Posterior vena cava (tissue), 2 donors: ENCODE results near the gene ADNP. TPM values are rescaled to one million over a fixed set of nuclear protein-coding genes. Genes with fewer than 3 reads are reported as not detected.

Source experiments
- DNase-seq: peaks from one replicate; pipeline ENCODE4 v3.0.0-alpha.2; 2020; ENCODE audit warnings: low spot score
- intact Hi-C, 2 donors: fragments of 100-400 bp; cut with DNase I; formaldehyde crosslinking; loops; one replicate each; pipeline versions ENCODE4 v1.14.1 to v1.14.2; 2022 to 2023
- total RNA-seq, 2 donors: library from RNA; stranded (reverse); fragmentation: NEBNext Ultra II Directional; extraction: Animal tissue kit (Norgen Biotek cat#: 25700); gene quantifications; one replicate each; pipeline ENCODE4 v1.2.1, GENCODE V29; 2021
- donor health status: DM: yes; HTN: yes; CAD: no.
- donor health status: DM: yes; HTN: yes; CAD: no.

The ADNP gene
- total RNA-seq, 2 donors from 2014 or later = 42.2 to 48.1 TPM

DNA sequence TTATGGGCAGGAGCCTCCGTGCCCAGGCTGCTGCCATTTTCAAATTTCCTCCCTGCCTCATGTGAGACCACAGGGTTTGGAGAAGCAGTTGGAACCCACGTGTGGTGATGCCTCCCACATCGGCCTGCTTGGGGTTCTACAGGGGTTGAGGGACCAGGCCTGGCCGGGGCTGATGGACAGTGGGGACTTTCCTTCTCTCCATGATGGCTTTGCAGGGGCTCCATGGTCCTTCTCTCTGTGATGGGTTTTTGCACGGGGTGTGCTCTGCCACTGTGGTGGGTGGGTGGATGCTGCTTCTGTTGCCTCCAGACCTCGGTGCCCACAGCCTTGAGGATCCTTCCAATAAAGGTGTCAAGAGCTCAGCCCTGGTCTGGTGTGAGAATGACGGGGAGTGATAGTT is 54.4 kb downstream of the ADNP start:
- DNase-seq = peak; percentile 60
- intact Hi-C loops = no loop called here

DNA sequence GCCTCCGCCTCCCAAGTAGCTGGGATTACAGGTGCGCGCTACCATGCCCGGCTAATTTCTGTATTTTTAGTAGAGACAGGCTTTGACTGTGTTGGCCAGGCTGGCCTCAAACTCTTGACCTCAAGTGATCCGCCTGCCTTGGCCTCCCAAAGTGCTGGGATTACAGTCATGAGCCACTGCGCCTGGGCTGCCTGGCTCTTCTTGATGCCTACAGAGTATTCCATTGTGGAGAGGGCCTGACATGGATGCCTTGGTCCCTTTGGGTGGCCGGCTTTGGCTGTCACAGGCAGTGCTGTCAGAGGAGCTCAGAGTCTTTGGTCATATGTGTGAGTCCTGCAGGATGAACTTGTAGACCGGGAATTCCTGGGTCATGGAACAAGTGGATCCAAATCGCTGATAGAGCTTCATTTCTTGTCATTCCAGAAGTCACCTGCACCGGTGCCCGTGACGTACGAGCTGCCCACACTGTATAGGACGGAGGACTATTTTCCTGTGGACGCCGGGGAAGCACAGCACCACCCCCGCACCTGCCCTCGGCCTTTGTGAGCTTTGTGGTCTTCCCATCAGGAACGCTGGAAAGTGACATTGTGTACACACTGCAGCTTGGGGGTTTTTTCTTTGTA is 55.1 kb downstream of the ADNP start:
- intact Hi-C loops = no loop called here
- peak; percentile 64 for DNase-seq

DNA sequence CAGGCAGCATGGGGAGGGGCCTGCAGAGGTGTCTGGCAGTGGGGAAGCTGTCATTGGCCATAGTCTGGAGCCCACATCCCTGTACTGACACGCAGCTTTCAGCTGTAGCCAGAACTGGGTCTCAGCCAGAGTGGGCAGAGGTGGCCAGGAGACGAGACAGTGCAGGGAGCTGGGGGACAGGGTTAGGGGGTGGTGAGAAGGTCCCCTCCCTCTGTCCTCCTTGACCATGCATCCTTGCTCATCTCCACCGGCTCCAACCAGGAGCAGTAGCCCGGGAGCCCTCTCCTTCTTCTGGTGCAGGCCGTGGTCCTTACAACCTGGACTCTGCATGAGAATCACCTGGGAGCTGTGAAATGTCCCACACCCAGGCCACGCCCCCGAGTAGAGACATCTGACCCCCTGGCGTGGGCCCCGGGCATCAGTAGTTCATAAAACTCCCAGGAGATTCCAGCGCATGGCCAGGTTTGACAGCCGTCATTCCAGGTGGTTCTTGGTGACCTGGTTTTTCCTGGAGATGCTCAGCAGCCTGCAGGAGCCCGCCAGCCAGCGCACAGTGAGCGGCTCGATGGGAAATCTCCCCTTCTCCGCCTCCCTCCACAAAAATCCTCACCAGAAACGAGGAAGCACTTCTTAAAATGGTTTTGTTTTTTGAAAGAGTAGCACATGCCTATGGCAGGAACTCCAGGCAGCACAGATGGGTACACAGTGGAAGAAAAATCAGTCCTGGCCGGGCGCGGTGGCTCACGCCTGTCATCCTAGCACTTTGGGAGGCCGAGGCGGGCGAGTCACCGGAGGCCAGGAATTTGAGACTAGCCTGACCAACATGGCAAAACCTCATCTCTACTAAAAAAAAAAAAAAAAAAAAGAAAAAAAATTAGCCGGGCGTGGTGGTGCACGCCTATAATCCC is 56.2 kb downstream of the ADNP start:
- intact Hi-C loops = no loop called here
- peak; percentile 45 for DNase-seq

DNA sequence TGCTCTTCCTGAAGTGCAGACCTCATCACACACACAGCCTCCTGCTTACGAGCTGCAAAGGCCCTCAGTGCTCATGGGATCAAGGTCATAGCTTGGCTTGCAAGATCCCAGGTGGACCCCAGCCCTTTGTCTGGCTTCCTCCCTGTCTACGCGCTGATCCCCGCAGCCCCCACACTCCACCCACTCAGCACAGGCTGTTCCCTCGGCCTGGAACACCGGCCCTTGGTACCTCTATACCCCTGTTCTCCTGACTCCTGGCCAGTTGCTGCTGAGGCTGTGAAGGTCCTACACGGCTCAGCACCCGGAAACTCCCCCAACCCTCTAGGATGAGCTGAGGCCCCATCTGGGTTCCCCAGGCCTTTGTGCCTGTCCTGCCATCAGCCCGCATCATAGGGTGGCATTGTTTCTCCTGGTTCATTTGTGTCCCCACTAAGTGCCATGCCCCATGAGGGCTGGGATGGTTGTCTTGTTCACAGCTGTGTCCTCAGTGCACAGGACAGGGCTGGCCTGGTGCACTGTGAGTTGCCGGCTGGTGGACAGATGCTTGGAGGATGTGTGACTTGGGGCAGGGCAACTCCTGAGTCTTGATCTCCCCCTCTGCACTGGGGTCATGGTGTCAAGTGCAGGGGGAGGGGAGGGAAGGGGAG is 57.0 kb downstream of the ADNP start:
- intact Hi-C loops = no loop called here
- DNase-seq = peak; percentile 68

DNA sequence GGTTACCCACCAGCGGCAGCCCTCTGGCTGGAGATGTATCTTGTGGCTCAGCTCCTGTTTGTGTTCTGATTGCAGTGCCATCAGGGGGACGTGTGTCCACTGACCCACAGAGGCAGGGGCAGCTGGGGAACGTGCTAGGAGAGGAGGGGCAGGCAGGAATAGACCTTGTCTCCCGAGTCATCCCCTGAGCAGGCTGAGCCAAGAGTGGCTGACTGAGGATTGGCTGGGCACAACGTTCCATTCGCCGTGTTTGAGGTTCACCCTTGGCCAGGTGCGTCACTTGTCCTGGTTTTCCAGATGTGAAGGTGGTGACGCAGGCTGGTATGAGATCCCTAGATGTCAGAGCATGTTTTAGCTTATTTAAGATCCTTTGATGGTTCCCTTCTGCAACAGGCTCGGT is 57.7 kb downstream of the ADNP start:
- peak; percentile 50 for DNase-seq
- intact Hi-C loops = no loop called here

DNA sequence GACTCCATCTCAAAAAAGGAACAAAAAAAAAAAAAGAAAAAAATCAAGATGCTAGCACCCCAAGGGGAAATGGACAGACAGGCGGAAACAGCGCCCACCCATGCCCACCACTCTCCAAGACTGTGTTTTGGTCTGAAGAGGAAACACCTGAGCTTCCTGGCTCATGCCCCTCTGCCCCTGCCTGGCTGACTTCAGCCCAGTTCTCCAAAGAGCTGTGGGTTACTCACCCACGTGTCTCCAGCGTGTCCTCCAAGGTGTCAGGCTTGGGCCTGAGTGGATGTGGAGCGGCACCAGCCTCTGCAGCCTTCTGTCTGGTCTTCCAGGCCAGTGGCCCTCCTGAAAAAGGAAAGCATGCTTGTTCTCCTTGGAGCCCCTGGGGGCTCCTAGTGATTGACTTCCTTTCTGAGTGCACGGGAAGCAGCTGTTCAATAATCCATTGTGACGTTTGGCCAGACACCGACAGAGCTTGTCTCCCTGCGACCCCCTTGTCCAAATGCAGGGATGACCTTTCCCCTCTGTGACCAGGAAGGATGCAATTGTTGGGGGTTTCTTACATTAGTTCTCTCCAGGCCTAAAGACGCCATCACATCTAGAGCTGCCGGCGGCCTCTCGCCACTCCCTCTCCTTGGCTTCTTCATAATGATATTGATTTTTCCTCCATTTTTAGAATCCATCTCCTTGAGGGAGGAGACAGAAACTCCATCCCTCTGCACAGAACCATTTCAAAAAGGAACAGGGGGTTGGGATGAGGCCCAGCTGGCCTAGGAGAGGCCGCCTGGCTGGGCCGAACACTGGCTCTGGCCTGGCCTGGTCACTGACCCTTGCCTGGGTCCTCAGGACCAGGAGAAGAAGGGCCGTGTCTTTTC is 58.4 kb downstream of the ADNP start:
- intact Hi-C loops = no loop called here

DNA sequence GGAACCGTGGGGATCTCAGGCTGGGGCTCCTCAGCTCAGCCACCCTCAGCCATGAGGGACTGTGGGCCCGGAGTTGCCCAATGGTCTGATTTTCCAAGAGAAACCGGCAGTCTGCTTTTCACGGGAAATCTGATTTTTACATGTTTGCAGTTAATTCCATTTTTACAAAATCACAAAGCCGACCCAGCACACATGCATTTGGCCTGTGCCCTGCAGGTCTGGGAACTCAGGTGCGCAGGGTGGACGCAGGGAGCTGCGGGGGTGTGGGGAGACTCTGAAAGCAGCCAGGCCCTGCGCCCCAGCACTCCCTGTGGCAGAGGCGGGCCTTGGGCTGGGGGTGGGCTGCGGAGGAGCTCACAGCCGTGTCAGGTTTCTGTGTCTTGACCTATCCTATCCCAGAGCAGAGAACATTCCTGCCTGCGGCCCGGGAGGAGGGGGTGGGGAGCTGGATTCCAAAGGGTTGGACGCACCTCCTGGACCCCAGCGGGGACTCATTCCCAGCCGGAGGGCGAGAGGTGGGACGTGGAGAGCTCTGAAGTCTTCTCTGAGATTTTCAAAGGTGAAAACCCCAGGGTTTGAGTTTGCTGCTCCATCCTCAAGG is 60.6 kb downstream of the ADNP start:
- DNase-seq = no peak
- intact Hi-C loops = no loop called here

More for the DNA sequence above, 58.4 kb downstream of the ADNP start:
- DNase-seq = peak; percentile 57

DNA sequence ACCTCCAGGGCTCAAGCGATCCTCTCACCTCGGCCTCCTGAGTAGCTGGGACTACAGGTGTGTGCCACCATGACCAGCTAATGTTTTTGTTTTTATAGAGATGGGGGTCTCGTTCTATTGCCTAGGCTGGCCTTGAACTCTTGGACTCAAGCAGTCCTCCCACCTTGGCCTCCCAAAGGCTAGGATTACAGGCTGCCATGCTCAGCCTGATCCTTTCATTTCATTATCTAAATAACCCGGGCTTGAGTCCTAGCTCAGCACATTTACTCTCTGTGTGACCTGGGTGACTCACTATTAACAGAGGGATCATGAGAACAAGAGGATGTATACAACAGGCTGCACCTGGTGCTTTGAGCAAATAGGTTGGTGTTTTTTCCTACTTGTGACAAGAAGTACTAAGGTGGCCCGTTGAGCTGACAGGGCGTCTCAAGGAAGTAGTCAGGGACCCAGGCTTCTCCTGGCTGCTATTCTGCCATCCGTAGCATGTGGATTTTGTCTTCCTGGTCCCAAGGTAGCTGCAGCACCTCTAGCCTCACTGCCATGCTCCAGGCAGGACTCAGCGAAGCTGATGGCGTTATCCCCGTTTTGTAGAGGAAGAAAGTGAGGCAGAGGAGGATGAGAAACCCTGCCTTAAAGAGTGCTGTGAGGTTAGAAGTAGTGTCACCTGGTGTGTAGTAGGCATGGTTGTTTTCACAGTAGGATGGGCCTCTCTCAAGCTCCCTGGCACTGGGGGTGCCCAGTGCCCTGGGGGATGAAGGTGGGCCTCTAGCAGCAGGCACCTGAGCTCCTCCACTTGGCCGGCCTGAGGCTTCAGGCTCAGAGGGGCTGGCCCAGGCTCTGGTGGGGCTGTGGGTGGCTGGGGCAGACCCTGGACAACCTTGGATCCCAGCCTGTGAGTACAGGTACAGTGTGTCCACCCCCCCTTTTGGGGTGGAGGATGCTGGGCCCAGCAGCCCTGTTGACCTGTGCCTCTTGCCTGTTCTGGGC is 62.4 kb downstream of the ADNP start:
- no peak for DNase-seq
- intact Hi-C loops = no loop called here

DNA sequence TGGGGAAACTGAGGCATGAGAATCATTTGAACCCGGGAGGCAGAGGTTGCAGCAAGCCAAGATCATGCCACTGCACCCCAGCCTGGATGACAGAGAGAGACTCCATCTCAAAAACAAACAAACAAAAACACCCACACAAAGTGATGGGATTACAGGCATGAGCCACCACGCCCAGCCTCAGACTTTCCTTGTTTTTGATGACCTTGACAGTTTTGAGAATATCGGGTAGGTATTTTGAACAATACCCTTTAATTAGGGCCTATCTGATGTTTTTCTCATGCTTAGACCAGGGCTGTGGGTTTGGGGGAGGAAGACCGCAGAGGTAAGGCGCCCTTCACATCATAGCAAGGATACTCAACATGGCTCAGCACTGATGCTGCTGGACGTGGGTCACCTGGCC is 63.4 kb downstream of the ADNP start:
- DNase-seq = no peak
- intact Hi-C loops = no loop called here

DNA sequence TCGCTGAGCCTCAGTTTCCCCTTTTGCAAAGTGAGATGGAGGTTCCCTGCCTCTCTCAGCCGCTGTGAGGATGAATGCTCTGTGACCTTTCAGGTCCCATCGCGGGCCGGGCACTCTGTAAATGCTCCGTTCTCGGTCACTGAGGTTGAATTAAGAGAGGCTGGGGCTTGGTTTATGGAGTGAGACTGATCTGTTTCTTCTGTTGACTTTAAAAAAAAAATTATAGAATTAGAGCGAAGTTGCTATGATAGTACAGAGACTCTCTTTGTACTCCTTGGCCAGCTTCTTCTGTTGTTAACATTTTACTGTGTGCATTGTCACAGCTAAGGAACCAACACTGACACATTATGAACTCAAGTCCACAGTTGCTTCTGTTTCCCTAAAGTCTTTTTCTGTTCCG is 64.4 kb downstream of the ADNP start:
- intact Hi-C loops = no loop called here
- DNase-seq = no peak

DNA sequence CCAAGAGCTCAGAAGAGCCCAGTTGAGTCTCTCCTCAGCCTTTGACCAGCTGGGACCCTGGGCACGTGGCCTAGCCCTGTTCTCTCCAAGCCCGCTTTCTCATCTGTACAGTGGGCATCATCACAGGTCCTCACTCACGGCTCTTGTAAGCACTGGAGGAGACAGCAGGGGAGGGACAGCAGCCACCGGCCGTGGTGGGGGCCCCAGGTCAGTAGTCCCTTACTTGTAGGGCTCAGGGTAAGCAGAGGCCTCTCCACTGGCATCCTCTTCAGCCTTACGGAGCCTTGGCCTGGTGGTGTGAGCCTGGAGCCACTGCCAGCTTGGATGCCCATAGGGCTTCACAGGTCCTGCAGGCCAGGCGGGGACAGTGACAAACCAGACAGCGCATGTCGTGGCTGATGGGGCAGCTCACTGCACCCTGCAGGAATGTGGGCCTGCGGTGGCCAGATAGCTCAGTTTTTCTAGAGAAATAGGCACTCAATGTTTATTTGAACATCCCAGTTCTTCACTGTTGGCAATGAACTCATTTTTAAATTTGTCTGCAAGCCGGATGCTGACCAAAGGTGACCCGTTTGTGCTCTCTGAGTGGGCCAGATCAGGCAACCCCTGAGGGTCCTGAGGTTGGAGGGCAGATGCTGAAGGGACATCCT is 65.1 kb downstream of the ADNP start:
- intact Hi-C loops = no loop called here
- DNase-seq = no peak

DNA sequence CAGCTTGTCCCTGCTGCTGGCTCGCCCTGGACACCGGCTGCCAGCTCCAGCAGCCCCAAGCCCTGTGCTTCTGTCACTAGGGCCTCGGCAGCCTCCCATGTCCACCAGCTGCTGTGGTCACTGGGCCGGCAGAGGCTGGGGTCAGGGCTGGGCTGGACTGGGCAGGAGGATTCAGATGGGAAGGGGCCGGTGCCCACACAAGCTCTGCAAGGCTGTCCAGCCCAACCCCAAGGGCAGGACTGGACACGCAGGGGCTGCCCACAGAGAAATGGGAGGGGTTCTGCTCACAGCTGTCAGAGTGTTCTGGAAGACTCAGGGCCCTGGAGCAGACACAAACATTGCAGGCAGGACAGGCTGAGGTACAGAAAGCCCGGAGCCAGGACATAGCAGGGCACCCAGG is 65.6 kb downstream of the ADNP start:
- no peak for DNase-seq
- intact Hi-C loops = no loop called here

DNA sequence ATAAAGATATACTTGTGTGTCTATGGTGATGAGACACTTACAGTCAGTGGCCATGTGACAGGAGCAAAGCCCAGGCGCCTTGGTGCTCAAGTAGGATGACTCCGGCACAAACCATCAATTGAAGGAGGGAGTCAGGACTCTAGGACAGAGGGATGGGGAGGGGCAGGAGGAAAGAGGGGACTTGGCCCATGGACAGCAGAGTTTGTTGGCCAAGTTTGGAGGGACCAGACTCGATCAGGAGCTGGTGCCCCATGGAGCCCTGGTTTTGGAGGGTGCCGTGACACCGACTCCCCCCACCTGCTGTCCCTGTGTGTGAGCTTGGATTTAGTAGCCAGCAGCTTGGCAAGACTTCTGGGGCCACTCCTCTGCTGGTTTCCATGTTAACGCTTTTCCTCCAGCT is 66.1 kb downstream of the ADNP start:
- intact Hi-C loops = no loop called here
- DNase-seq = no peak

DNA sequence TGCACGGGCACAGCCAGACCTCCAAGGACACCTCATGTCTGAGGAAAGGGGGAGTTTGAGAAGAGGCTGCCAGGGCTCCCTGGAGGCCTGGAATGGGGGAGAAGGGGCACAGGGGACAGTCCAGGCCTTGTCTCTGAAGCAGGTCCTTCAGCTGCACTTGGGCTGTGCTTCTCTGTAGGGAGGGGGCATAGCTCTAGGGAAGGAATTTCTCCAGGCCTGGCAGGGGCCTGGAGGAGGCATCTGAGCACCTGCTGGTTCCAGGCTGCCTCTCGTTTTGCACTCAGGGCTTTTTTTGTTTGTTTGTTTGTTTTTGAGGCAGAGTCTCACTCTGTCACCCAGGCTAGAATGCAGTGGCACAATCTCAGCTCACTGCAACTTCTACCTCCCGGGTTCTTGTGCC is 68.7 kb downstream of the ADNP start:
- DNase-seq = no peak
- intact Hi-C loops = no loop called here

DNA sequence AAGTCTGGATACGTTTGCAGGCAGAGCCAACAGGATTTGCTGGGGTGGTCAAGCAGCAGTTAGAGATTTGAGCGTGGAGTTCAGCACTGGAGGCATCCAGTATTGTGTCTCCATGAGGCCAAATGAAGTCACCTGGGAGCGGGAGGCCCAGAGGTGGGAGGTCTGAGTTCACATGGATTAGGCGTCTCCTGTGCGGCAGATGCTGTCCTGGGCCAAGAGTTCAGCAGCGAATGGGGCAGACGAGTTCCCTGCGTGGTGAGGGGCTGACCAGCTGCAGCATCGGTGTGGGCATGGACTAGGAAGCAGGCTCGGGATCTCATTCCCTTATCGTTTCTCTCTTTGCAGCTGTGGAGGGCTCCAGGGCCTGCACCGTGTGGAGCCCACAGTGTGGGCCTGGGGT is 70.2 kb downstream of the ADNP start:
- intact Hi-C loops = no loop called here
- DNase-seq = no peak

DNA sequence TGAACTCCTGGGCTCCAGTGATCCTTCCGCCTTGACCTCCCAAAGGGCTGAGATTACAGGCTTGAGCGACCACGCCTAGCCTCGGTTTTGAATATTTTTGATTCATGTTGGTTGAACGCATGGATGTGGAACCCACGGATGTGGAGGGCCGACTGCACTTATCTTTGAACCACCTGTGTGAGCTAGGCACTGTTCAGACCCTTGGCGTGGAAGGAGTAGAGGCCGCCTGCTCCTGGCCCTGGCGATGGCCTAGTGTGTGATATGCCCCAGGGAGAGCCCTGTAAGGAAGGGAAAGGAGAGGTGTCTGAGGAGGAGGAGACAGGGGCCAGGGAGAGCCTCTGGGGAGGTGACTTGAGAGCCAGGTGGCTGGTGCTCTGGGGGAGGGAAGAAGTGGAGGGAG is 72.1 kb downstream of the ADNP start:
- no peak for DNase-seq
- intact Hi-C loops = no loop called here

DNA sequence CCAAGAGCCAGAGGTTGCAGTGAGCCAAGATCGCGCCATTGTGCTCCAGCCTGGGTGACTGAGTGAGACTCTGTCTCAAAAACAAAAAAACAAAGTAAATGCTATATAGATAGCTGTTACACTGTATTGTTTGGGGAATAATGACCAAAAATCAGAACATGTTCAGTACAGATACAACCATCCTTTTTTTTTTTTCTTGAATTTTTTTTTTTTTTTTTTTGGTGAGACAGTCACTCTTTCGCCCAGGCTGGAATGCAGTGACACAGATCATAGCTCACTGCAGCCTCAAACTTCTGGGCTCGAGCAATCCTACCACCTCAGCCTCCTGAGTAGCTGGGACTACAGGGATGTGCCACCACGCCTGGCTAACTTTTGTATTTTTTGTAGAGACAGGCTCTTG is 72.7 kb downstream of the ADNP start:
- intact Hi-C loops = no loop called here
- DNase-seq = no peak

DNA sequence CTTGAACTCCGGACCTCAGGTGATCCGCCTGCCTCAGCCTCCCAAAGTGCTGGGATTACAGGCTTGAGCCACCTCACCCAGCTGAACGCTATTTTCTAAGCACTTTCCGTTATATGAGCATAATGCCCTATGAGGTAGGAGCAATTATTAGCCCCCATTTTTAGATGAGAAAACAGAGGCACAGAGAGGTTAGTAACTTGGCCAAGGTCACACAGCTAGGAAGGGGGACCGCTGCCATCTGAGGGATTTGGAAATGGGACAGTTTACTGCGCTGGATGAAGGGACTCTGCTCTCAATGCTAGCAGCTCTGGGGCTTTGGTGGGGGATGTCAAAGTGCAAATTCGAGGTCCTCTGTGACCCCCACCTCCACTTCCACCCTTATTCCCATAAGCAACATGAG is 73.9 kb downstream of the ADNP start:
- DNase-seq = no peak
- intact Hi-C loops = no loop called here
